OCI-LY1 (cell line): ENCODE data around the gene DLD.

Experiments used
- H2AFZ ChIP-seq: fragments of 200-600 bp; sonication (generic), shearing (Covaris generic); 2 replicates; pipeline ENCODE4 v1.6.0; 2014; ENCODE audit warnings: antibody characterized with exemption, mild to moderate bottlenecking, low read length
- H3F3A ChIP-seq: fragments of 200-600 bp; sonication (generic), shearing (Covaris generic); 2 replicates; pipeline ENCODE4 v1.6.0; 2014; ENCODE audit warnings: mild to moderate bottlenecking, antibody characterized with exemption, low read length, moderate library complexity; ENCODE audit not compliant: insufficient read depth
- H3K27ac ChIP-seq: fragments of 200-600 bp; sonication (generic); 2 replicates; pipeline ENCODE4 v1.5.1; 2014; ENCODE audit warnings: low read length, mixed run types, mild to moderate bottlenecking, low read depth; ENCODE audit not compliant: poor library complexity, severe bottlenecking
- H3K27me3 ChIP-seq: fragments of 200-600 bp; sonication (generic); 2 replicates; pipeline ENCODE4 v1.6.0; 2014; ENCODE audit warnings: antibody characterized with exemption, mild to moderate bottlenecking, low read length, moderate library complexity; ENCODE audit not compliant: insufficient read depth
- H3K36me3 ChIP-seq: fragments of 200-600 bp; sonication (generic); 2 replicates; pipeline ENCODE4 v1.6.1; 2014; ENCODE audit warnings: mild to moderate bottlenecking, antibody characterized with exemption, low read length, moderate library complexity, mixed read lengths; ENCODE audit not compliant: insufficient read depth
- H3K4me1 ChIP-seq: fragments of 200-600 bp; sonication (generic); 2 replicates; pipeline ENCODE4 v1.5.1; 2014; ENCODE audit warnings: mild to moderate bottlenecking, low read length, moderate library complexity; ENCODE audit not compliant: insufficient read depth, severe bottlenecking
- H3K4me2 ChIP-seq: fragments of 200-600 bp; sonication (generic), shearing (Covaris generic); 2 replicates; pipeline ENCODE4 v1.6.1; 2014; ENCODE audit warnings: low read length
- H3K4me3 ChIP-seq: fragments of 200-600 bp; sonication (generic); 2 replicates; pipeline ENCODE4 v1.5.1; 2014; ENCODE audit warnings: low read length, low read depth, mild to moderate bottlenecking, mixed read lengths; ENCODE audit not compliant: poor library complexity, severe bottlenecking
- H3K79me2 ChIP-seq: fragments of 200-600 bp; shearing (Covaris generic); 2 replicates; pipeline ENCODE4 v1.6.1; 2016; ENCODE audit warnings: mixed run types, low read length, mixed read lengths; ENCODE audit not compliant: insufficient read depth
- H3K9ac ChIP-seq: fragments of 200-600 bp; sonication (generic), shearing (Covaris generic); 2 replicates; pipeline ENCODE4 v1.6.1; 2014; ENCODE audit warnings: mild to moderate bottlenecking, low read length, mixed read lengths
- H3K9me2 ChIP-seq: fragments of 200-600 bp; sonication (generic), shearing (Covaris generic); 2 replicates; pipeline ENCODE4 v1.6.1; 2014; ENCODE audit warnings: low read depth, mild to moderate bottlenecking, low read length, mixed read lengths
- H3K9me3 ChIP-seq: fragments of 200-600 bp; shearing (Covaris generic); 2 replicates; pipeline ENCODE4 v1.6.1; 2014; ENCODE audit warnings: low read length, mixed read lengths
- H4K20me1 ChIP-seq: fragments of 200-600 bp; sonication (generic), shearing (Covaris generic); 2 replicates; pipeline ENCODE4 v1.6.0; 2016; ENCODE audit warnings: mild to moderate bottlenecking, low read length; ENCODE audit not compliant: insufficient read depth
- EZH2 ChIP-seq: fragments of 200-600 bp; sonication (generic), shearing (Covaris generic); IDR thresholded peaks from 2 replicates; pipeline ENCODE4 v1.8.0; 2017; ENCODE audit warnings: borderline replicate concordance, mixed run types, mild to moderate bottlenecking, antibody characterized with exemption, low read length, moderate library complexity, mixed read lengths
- TF ChIP-seq, protein P1 (sequence below): fragments of 200-600 bp; sonication (generic), shearing (Covaris generic); IDR thresholded peaks from 2 replicates; pipeline ENCODE4 v1.5.1; 2017; ENCODE audit warnings: mild to moderate bottlenecking, antibody characterized with exemption, low read length, moderate library complexity, mixed read lengths

Gene DLD

DNA sequence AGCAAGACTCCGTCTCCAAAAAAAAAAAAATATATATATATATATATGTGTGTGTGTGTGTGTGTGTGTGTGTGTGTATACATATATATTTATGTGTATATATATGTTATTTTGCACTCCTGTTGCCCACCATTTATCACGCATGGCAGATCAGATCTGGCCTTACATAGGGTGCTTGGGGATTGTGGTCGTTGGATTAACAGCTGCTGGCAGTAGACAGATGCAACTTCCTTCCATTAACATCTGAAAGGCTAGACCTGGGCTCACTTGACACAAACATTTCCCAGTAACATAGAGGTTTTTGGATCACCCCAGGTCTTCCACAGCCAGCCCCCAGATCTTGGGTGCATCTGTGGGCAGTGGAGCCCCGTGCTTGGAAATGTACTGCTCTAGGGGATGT, 40.8 kb upstream of the DLD start:
- no peak overlapping the region for H3K4me2 ChIP-seq
- H3K9me2 ChIP-seq = no peaks in the 10 kb centered on the region
- H3K36me3 ChIP-seq = no peaks in the 10 kb centered on the region
- no peak overlapping the region for H3K27ac ChIP-seq
- H3K4me1 ChIP-seq = no peaks in the 10 kb centered on the region
- no peaks in the 10 kb centered on the region for H4K20me1 ChIP-seq
- no peak overlapping the region for H3K9ac ChIP-seq
- H3K4me3 ChIP-seq = no peak overlapping the region
- TF ChIP-seq EZH2 = no peak
- TF ChIP-seq, protein P1, sequence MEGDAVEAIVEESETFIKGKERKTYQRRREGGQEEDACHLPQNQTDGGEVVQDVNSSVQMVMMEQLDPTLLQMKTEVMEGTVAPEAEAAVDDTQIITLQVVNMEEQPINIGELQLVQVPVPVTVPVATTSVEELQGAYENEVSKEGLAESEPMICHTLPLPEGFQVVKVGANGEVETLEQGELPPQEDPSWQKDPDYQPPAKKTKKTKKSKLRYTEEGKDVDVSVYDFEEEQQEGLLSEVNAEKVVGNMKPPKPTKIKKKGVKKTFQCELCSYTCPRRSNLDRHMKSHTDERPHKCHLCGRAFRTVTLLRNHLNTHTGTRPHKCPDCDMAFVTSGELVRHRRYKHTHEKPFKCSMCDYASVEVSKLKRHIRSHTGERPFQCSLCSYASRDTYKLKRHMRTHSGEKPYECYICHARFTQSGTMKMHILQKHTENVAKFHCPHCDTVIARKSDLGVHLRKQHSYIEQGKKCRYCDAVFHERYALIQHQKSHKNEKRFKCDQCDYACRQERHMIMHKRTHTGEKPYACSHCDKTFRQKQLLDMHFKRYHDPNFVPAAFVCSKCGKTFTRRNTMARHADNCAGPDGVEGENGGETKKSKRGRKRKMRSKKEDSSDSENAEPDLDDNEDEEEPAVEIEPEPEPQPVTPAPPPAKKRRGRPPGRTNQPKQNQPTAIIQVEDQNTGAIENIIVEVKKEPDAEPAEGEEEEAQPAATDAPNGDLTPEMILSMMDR = no peak
- no peaks in the 10 kb centered on the region for H3K79me2 ChIP-seq
- no peak overlapping the region for H2AFZ ChIP-seq
- no peaks in the 10 kb centered on the region for H3F3A ChIP-seq
- peaks cover 10% of the 10 kb centered on the region for H3K9me3 ChIP-seq
- H3K27me3 ChIP-seq = no peaks in the 10 kb centered on the region

DNA sequence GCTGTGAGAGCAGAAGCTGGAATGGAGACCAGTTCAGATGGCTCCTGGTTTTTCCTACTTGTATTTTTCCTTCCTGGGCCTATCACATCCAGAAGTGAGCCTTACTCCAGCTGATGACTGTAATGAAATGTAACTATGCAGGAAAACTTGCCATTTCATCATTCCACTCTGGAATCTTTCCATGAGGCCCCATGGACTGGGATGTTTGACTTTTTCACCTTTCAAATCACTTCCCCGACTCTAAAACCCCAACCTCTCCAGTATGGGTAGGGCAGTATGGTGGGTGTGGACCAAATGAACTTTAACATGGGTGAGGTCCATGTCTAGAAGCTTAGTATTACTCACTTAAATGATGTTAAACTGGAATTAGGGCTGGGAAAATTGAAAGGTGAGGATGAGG, 40.3 kb upstream of the DLD start:
- Histone ChIP-seq H3K27ac (no peak overlapping the region), H3K4me3 (no peak overlapping the region), H4K20me1 (no peaks in the 10 kb centered on the region), H2AFZ (no peak overlapping the region), H3K4me1 (no peaks in the 10 kb centered on the region), H3K9ac (no peak overlapping the region), H3K27me3 (no peaks in the 10 kb centered on the region), H3K9me3 (peaks cover 10% of the 10 kb centered on the region), H3K9me2 (no peaks in the 10 kb centered on the region), H3F3A (no peaks in the 10 kb centered on the region), H3K4me2 (no peak overlapping the region), H3K79me2 (no peaks in the 10 kb centered on the region), H3K36me3 (no peaks in the 10 kb centered on the region)
- no peak for TF ChIP-seq EZH2
- TF ChIP-seq, protein P1 = no peak

DNA sequence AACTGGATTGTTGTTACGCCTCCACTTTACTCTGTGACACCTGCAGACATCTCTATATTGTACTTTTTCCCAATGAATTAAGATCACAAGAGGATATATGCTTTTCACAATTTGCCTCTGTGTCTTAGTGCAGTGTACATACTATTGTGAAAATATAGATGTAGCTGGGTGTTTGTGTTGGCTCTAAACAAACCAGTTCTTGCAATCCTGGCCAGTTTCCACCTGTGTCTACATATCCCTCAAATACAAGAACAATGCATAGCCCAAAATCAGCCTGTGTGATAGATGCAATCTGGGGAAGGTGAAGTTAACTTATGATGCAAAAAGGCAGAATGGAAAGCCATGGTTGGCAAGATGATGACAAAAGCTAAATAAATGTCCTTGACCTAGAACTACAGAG, 36.5 kb upstream of the DLD start:
- Histone ChIP-seq H3K9me2 (no peaks in the 10 kb centered on the region), H3K4me1 (no peaks in the 10 kb centered on the region), H3F3A (no peaks in the 10 kb centered on the region), H3K27me3 (0 out of 2 replicates have a peak, but pooled peaks cover under 1% of the 10 kb centered on the region), H3K4me2 (no peak overlapping the region), H3K79me2 (no peaks in the 10 kb centered on the region), H3K36me3 (no peaks in the 10 kb centered on the region), H3K4me3 (no peak overlapping the region), H3K9ac (no peak overlapping the region), H3K27ac (no peak overlapping the region), H4K20me1 (no peaks in the 10 kb centered on the region), H3K9me3 (no peaks in the 10 kb centered on the region), H2AFZ (no peak overlapping the region)
- no peak for TF ChIP-seq EZH2
- TF ChIP-seq, protein P1 = no peak
